ENCODE measurements around the gene LCORL. TPM values are rescaled to one million over a fixed set of nuclear protein-coding genes. Genes with fewer than 3 reads are reported as not detected.

The LCORL gene
- 2.8 to 5.3 TPM (median 4.3 TPM) in 5 replicates for total RNA-seq (2022; extraction: Qiagen RNA extraction; ENCODE audit: low read depth)

GRCh38 chr4:18021720-18022571 lies at the start of gene LCORL:
Gene LCORL (minus strand): TSS chr4:18021755. CDS start chr4:18021751, 4 bp downstream.

GRCh38 chr4:17810260-17811077 lies 211.1 kb downstream of the LCORL start, which contains the start of the genes DCAF16 and NCAPG:
Gene DCAF16 (minus strand): TSS chr4:17810757. CDS start chr4:17804141, 6,616 bp downstream.
Gene NCAPG (plus strand): TSS chr4:17810979. CDS start chr4:17811078, 99 bp downstream.

Other genes starting within 250 kb of the LCORL start
- gene FAM184B, start 240.1 kb downstream of the LCORL start, total RNA-seq (2022; extraction: Qiagen RNA extraction; ENCODE audit: low read depth) = 0.01 to 0.05 TPM (median 0.04 TPM) in 4 of 5 replicates, not detected in the other
- 4.9 to 9.5 TPM (median 6.7 TPM) in 5 replicates for gene DCAF16, start 211.0 kb downstream of the LCORL start, total RNA-seq (2022; extraction: Qiagen RNA extraction; ENCODE audit: low read depth)
- 22.6 to 30.3 TPM (median 25.7 TPM) in 5 replicates for gene NCAPG, start 210.8 kb downstream of the LCORL start, total RNA-seq (2022; extraction: Qiagen RNA extraction; ENCODE audit: low read depth)